Activated naive CD4-positive, alpha-beta T cell treated with anti-CD3 and anti-CD28 coated beads for 36 hours (primary cell): ENCODE results near the gene AMIGO2. TPM values are rescaled to one million over a fixed set of nuclear protein-coding genes. Genes with fewer than 3 reads are reported as not detected.

Experiments used
- CTCF ChIA-PET: fragments of 350-600 bp; sonication (Branson Sonifier 250); formaldehyde crosslinking; loops from one replicate; lab custom pipeline; 2021; ENCODE audit warnings: antibody characterized with exemption; lab: Charles Lee
- DNase-seq: peaks from one replicate; pipeline ENCODE4 v3.0.0-alpha.2; 2020
- H3K27ac Mint-ChIP-seq: one replicate; pipeline ENCODE4 v1.8.0; 2021; ENCODE audit warnings: mild to moderate bottlenecking, mixed read lengths
- H3K27me3 Mint-ChIP-seq: one replicate; pipeline ENCODE4 v1.8.0; 2021; ENCODE audit warnings: low read depth, mixed read lengths
- H3K36me3 Mint-ChIP-seq: one replicate; pipeline ENCODE4 v1.8.0; 2021; ENCODE audit warnings: low read depth, mixed read lengths
- H3K4me1 Mint-ChIP-seq: one replicate; pipeline ENCODE4 v1.8.0; 2021; ENCODE audit warnings: low read depth, mixed read lengths
- H3K4me3 Mint-ChIP-seq: one replicate; pipeline ENCODE4 v1.8.0; 2021; ENCODE audit warnings: mild to moderate bottlenecking, moderate library complexity, mixed read lengths
- H3K9me3 Mint-ChIP-seq: one replicate; pipeline ENCODE4 v1.8.0; 2021; ENCODE audit warnings: mixed read lengths
- intact Hi-C: fragments of 100-400 bp; cut with micrococcal nuclease; formaldehyde crosslinking; loops from one replicate; pipeline ENCODE4 v1.15.1; 2023
- total RNA-seq, 2 experiments: library from RNA; stranded (reverse); gene quantifications; one replicate each; pipeline ENCODE4 v1.2.3, GENCODE V29; 2021

Gene AMIGO2
- total RNA-seq, 2 experiments from 2014 or later: 19.2 to 19.6 TPM

DNA sequence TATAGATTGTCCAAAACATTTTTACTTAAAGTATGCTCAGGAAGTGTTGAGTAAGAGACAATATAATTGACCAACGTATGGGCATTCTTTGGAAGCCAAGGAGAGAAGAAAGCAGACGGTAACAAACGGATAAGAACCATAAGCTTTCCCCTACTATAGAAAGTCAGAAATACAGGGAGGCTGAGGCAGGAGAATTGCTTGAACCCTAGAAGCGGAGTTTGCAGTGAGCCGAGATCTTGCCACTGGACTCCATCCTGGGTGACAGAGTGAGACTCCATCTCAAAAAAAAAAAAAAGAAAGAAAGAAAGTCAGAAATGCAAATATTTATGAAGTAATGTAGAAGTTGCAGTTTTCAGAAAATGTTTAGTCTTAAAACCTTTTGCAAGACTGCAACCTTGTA lies 51.6 kb downstream of the AMIGO2 start:
- no peak for DNase-seq
- Mint-ChIP-seq H3K27me3 (no peaks in the 10 kb centered on the region), H3K36me3 (no peaks in the 10 kb centered on the region), H3K4me1 (peaks cover 19% of the 10 kb centered on the region), H3K4me3 (no peak overlapping the region), H3K9me3 (no peaks in the 10 kb centered on the region), H3K27ac (no peak overlapping the region)
- CTCF ChIA-PET: interaction anchor here (1.0 to 1.8 kb wide), 2 partner anchors 9 to 369 kb away, joined by 3 to 4 read pairs; no protein-coding TSS in a partner anchor
- intact Hi-C loops: loop anchor here (10.0 kb wide), 1 partner anchor 873 kb away; no protein-coding TSS in a partner anchor

Other genes with a start within 250 kb of the AMIGO2 start
- 100 to 1,000 TPM; 138 to 143 TPM for gene PCED1B, start 338 bp downstream of the AMIGO2 start, total RNA-seq